GM12892 (cell line): ENCODE data around the gene MRC1.

ENCODE experiments used
- POLR2A ChIP-seq: IDR thresholded peaks from 2 replicates; pipeline ENCODE4 v1.6.1; 2011; ENCODE audit warnings: low read depth, low read length, control low read depth
- POLR2AphosphoS5 ChIP-seq: IDR thresholded peaks from 2 replicates; pipeline ENCODE4 v1.6.1; 2011; ENCODE audit warnings: low read depth, low read length, control low read depth
- TAF1 ChIP-seq: IDR thresholded peaks from 2 replicates; pipeline ENCODE4 v1.6.1; 2011; ENCODE audit warnings: low read depth, mild to moderate bottlenecking, control low read depth, low read length, borderline replicate concordance

- TF ChIP-seq POLR2AphosphoS5: no peak
- TF ChIP-seq POLR2A: no peak
- no peak for TF ChIP-seq TAF1
These were observed 22.2 kb downstream of the MRC1 start for GRCh38 chr10:17831341-17831740.
